Stimulated activated naive B cell treated with anti-CD40 and anti-IgM and Interleukin-4, amounts not matched to agents 10 μg/mL and 1 μg/mL and 100 μg/mL, for 72 hours (primary cell): Measurements from ENCODE around the gene ATXN10.

ENCODE experiments used
- ATAC-seq, 2 donors: fragments of 150-1000 bp; cut with Tn5 transposase; replicated peaks; 2 replicates each; pipeline ENCODE4 v1.10.0; 2021; ENCODE audit warnings: moderate library complexity in 1 of 2
- DNase-seq: peaks from one replicate; pipeline ENCODE4 v3.0.0; 2021
- H3K27ac Mint-ChIP-seq: one replicate; pipeline ENCODE4 v1.8.0; 2022; ENCODE audit warnings: mild to moderate bottlenecking, mixed read lengths
- H3K27me3 Mint-ChIP-seq, 2 donors: one replicate each; pipeline ENCODE4 v1.8.0; 2022; ENCODE audit warnings: mixed read lengths in 2 of 2
- H3K36me3 Mint-ChIP-seq, 2 donors: one replicate each; pipeline ENCODE4 v1.8.0; 2022; ENCODE audit warnings: mixed read lengths in 2 of 2, mild to moderate bottlenecking in 1 of 2
- H3K4me1 Mint-ChIP-seq, 2 donors: one replicate each; pipeline ENCODE4 v1.8.0; 2022; ENCODE audit warnings: mixed read lengths in 2 of 2, mild to moderate bottlenecking in 1 of 2
- H3K4me3 Mint-ChIP-seq, 2 donors: one replicate each; pipeline ENCODE4 v1.8.0; 2022; ENCODE audit warnings: mild to moderate bottlenecking in 2 of 2, mixed read lengths in 2 of 2, moderate library complexity in 1 of 2
- H3K9me3 Mint-ChIP-seq, 2 donors: one replicate each; pipeline ENCODE4 v1.8.0; 2022; ENCODE audit warnings: mixed read lengths in 2 of 2, mild to moderate bottlenecking in 1 of 2

The ATXN10 gene

GRCh38 chr22:45885171-45885840, 213.7 kb downstream of the ATXN10 start:
- Mint-ChIP-seq H3K27me3 (peaks cover 50 to 78% of the 10 kb centered on the region in 2 donors), H3K27ac (no peak overlapping the region), H3K4me1 (no peaks in the 10 kb centered on the region), H3K9me3 (no peaks in the 10 kb centered on the region), H3K4me3 (no peak overlapping the region), H3K36me3 (no peaks in the 10 kb centered on the region)
- ATAC-seq (no peak), DNase-seq (no peak)

DNA sequence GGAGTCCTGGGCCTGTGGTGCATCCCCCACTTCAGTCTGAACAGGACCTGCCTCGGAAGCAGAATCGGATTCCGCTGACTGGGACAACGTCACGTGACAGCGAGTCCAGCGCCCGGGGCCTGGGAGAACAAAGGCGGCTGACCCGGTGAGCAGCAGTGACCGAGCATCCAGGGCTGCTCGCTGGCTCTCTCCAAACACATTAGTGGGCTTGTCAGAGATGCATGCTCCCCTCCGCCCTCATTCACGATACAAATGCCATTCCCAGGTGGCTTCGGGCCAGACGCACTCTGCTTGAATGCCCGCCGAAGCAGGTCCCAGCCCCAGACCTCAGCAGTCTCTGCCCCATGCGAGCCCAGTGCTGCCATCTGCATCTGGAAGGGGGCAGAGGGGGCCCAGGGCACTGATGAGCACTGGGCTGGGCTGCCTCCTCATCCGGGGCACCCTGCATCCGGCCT, 214.3 kb downstream of the ATXN10 start:
- no peaks in the 10 kb centered on the region for H3K9me3 Mint-ChIP-seq
- ATAC-seq = no peak
- H3K4me3 Mint-ChIP-seq = no peak overlapping the region
- DNase-seq = no peak
- no peak overlapping the region for H3K27ac Mint-ChIP-seq
- no peaks in the 10 kb centered on the region for H3K4me1 Mint-ChIP-seq
- H3K36me3 Mint-ChIP-seq = no peaks in the 10 kb centered on the region
- H3K27me3 Mint-ChIP-seq = peaks cover 44 to 75% of the 10 kb centered on the region in 2 donors

DNA sequence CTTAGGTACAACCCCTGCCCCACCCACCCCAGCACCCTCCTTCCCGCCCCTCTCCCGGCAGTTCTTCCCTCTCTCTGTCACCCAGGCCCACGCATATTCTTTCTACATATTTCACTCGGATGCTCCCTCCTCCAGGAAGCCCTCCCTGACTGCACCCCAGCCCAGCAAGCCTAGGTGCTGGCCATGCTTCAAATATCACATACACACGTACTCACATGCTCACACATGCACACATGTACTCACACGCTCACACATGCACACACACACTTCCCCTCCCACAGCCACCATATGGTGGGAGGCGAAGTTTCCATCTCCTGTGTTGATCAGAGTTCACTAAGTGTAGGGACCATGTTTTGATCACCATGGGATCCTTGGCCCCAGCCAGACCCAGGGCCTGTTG, 214.9 kb downstream of the ATXN10 start:
- H3K4me1 Mint-ChIP-seq = no peaks in the 10 kb centered on the region
- H3K36me3 Mint-ChIP-seq = no peaks in the 10 kb centered on the region
- no peak overlapping the region for H3K4me3 Mint-ChIP-seq
- no peaks in the 10 kb centered on the region for H3K9me3 Mint-ChIP-seq
- H3K27me3 Mint-ChIP-seq = peaks cover 46 to 75% of the 10 kb centered on the region in 2 donors
- no peak for DNase-seq
- no peak for ATAC-seq
- H3K27ac Mint-ChIP-seq = no peak overlapping the region

DNA sequence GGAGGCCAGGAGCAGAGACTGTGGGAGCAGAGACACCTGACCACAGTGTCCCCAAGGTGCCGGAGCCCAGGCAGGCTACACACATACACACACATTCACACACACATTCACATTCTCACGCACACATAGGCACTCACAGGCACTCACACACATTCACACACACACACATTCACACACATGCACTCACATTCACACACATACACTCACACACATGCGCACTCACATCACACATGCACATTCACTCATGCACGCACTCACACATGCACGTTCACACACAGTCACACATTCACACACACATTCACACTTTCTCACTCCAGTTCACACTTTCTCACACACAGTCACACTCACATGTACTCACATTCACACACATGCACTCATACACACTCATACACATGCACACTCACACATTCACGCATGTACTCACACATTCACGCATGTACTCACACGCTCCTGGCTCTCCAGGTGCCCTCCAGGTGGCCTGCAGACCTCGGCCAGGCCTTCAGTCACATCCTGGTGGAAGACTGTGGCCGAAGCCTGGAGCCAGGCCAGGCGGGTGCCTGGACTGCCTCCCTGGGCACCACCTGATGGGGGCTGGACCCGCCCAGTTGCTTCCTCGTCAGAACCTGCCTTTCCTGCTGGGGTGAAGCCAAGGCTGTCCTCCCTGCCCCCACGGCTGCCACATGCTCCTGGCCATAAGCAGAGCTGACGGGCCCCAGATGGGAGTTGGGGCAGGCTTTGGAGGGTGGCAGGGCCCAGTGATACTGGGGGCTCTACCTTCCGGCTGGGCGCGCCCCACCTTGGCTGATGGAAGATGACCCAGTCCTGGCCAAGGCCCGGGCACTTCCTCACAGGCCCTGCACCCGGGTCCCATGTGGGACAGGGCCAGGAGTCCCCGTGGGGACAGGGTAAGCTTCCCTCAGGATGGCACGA, 215.8 kb downstream of the ATXN10 start:
- Mint-ChIP-seq H3K9me3 (no peaks in the 10 kb centered on the region), H3K27ac (no peak overlapping the region), H3K4me1 (no peaks in the 10 kb centered on the region), H3K36me3 (no peaks in the 10 kb centered on the region), H3K4me3 (no peak overlapping the region), H3K27me3 (peaks cover 48 to 73% of the 10 kb centered on the region in 2 donors)
- no peak for ATAC-seq
- DNase-seq = no peak

- Mint-ChIP-seq H3K36me3 (no peaks in the 10 kb centered on the region), H3K4me1 (no peaks in the 10 kb centered on the region), H3K27me3 (peaks cover 43 to 68% of the 10 kb centered on the region in 2 donors), H3K27ac (peak overlapping the region; percentile 72), H3K9me3 (no peaks in the 10 kb centered on the region), H3K4me3 (no peak overlapping the region)
- no peak for ATAC-seq
- DNase-seq = no peak
Measured at GRCh38 chr22:45888221-45889092, 216.8 kb downstream of the ATXN10 start.

GRCh38 chr22:45889093-45889538, 217.5 kb downstream of the ATXN10 start:
- no peaks in the 10 kb centered on the region for H3K4me1 Mint-ChIP-seq

GRCh38 chr22:45889539-45890350, 218.1 kb downstream of the ATXN10 start:
- H3K36me3 Mint-ChIP-seq = no peaks in the 10 kb centered on the region
- ATAC-seq (no peak), DNase-seq (no peak)
- no peak overlapping the region for H3K4me3 Mint-ChIP-seq
- no peaks in the 10 kb centered on the region for H3K4me1 Mint-ChIP-seq
- no peaks in the 10 kb centered on the region for H3K9me3 Mint-ChIP-seq
- no peak overlapping the region for H3K27ac Mint-ChIP-seq
- H3K27me3 Mint-ChIP-seq = peaks cover 35 to 64% of the 10 kb centered on the region in 2 donors

More at GRCh38 chr22:45889093-45889538, 217.5 kb downstream of the ATXN10 start:
- H3K9me3 Mint-ChIP-seq = no peaks in the 10 kb centered on the region
- no peaks in the 10 kb centered on the region for H3K36me3 Mint-ChIP-seq
- DNase-seq (no peak), ATAC-seq (no peak)
- H3K4me3 Mint-ChIP-seq = no peak overlapping the region
- H3K27ac Mint-ChIP-seq = no peak overlapping the region
- peaks cover 37 to 65% of the 10 kb centered on the region in 2 donors for H3K27me3 Mint-ChIP-seq

DNA sequence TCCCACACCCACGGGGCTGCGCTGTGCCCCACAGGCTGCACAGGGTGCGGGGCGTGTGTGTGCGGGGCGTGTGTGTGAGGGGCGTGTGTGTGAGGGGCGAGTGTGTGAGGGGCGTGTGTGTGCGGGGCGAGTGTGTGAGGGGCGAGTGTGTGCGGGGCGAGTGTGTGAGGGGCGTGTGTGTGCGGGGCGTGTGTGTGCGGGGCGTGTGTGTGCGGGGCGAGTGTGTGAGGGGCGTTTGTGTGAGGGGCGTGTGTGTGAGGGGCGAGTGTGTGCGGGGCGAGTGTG, 218.7 kb downstream of the ATXN10 start:
- no peak overlapping the region for H3K27ac Mint-ChIP-seq
- no peaks in the 10 kb centered on the region for H3K36me3 Mint-ChIP-seq
- DNase-seq (no peak), ATAC-seq (no peak)
- H3K9me3 Mint-ChIP-seq = no peaks in the 10 kb centered on the region
- H3K4me3 Mint-ChIP-seq = no peak overlapping the region
- H3K4me1 Mint-ChIP-seq = no peaks in the 10 kb centered on the region
- peaks cover 32 to 64% of the 10 kb centered on the region in 2 donors for H3K27me3 Mint-ChIP-seq

DNA sequence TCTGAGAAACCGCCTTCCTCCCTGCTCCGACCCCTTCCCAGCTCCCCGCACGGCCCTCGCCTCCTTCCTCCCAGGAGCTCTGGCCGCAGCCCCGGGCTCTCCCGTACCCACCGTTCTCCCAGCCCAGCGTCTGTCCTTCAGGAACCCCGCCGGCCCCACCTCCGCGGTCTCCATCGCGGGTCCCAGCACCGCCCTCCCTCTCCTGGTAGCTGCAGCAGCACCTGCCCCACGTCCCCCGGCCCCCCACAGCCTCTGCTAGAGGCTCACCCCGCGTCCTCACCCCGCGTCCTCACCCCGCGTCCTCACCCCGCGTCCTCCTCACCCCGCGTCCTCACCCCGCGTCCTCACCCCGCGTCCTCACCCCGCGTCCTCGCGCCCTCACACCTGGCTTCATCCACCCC, 219.4 kb downstream of the ATXN10 start:
- H3K27me3 Mint-ChIP-seq = peaks cover 28 to 61% of the 10 kb centered on the region in 2 donors
- no peak overlapping the region for H3K4me3 Mint-ChIP-seq
- H3K27ac Mint-ChIP-seq = no peak overlapping the region
- H3K36me3 Mint-ChIP-seq = no peaks in the 10 kb centered on the region
- no peaks in the 10 kb centered on the region for H3K4me1 Mint-ChIP-seq
- H3K9me3 Mint-ChIP-seq = no peaks in the 10 kb centered on the region
- no peak for ATAC-seq
- no peak for DNase-seq

- Mint-ChIP-seq H3K9me3 (no peaks in the 10 kb centered on the region), H3K4me3 (no peak overlapping the region), H3K4me1 (no peaks in the 10 kb centered on the region)
Measured at GRCh38 chr22:45891471-45891995, 219.9 kb downstream of the ATXN10 start.

DNA sequence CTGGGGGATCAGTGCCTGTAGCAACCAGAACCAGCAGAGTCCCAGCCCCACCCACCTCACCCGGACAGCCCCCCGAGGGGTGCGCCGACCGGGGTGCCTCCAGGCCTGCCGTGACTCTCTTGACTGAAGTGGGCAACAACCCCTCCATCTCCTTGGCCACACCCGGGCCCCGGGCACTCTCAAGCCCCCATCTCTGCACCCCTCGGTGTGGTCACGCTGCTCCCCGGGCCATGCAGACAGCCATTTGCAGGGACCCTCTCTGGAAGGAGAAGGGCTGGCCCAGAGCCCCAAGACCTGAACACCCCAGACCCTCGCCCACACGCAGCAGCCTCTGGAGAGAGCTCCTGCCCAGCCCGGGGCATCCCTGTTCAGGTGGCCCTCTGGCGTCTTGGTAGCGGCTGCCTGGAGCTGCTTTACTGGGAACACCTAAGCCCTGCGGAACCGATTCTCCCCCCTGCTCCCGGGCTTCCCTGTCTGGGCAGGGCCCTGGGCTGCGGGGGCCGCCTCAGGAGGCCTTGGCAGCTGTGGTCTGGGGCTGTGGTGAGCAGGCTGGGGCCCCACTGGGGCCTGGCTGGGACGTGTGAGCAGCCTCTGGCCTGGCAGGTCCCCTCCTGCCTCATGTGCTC, 220.5 kb downstream of the ATXN10 start:
- Mint-ChIP-seq H3K4me1 (no peaks in the 10 kb centered on the region), H3K9me3 (no peaks in the 10 kb centered on the region), H3K27ac (no peak overlapping the region), H3K36me3 (no peaks in the 10 kb centered on the region), H3K27me3 (peaks cover 21 to 56% of the 10 kb centered on the region in 2 donors), H3K4me3 (no peak overlapping the region)
- DNase-seq = no peak
- no peak for ATAC-seq

More at GRCh38 chr22:45891471-45891995, 219.9 kb downstream of the ATXN10 start:
- DNase-seq (no peak), ATAC-seq (no peak)
- H3K27me3 Mint-ChIP-seq = peaks cover 24 to 56% of the 10 kb centered on the region in 2 donors
- no peak overlapping the region for H3K27ac Mint-ChIP-seq
- H3K36me3 Mint-ChIP-seq = no peaks in the 10 kb centered on the region

GRCh38 chr22:45892681-45893461, 221.2 kb downstream of the ATXN10 start:
- no peak overlapping the region for H3K4me3 Mint-ChIP-seq
- H3K27ac Mint-ChIP-seq = no peak overlapping the region
- no peaks in the 10 kb centered on the region for H3K9me3 Mint-ChIP-seq
- DNase-seq = no peak
- ATAC-seq = no peak
- peaks cover 16 to 64% of the 10 kb centered on the region in 2 donors for H3K27me3 Mint-ChIP-seq
- no peaks in the 10 kb centered on the region for H3K36me3 Mint-ChIP-seq
- no peaks in the 10 kb centered on the region for H3K4me1 Mint-ChIP-seq
